ENCODE data around the gene ITPA.

Gene ITPA

DNA sequence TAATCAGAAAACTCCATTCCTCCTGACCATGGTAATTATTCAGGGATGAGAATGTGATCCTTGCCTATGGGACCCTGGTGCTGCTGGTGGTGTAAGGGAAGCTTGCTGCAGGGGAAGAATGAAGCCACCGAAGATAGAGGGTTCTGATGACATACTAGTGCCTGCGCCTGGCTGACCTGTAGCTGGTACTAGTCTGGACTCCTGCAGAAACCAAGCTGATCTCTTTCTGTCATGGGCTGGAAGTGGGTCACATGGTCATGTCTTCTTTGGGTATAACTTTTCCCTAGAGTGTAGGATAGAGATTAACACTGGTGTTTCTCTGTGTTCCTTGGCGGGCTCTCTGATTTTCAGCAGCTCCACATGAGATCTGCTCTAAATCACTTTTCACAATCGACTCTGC, 38.3 kb downstream of the ITPA start:
- DNase-seq = no peak

DNA sequence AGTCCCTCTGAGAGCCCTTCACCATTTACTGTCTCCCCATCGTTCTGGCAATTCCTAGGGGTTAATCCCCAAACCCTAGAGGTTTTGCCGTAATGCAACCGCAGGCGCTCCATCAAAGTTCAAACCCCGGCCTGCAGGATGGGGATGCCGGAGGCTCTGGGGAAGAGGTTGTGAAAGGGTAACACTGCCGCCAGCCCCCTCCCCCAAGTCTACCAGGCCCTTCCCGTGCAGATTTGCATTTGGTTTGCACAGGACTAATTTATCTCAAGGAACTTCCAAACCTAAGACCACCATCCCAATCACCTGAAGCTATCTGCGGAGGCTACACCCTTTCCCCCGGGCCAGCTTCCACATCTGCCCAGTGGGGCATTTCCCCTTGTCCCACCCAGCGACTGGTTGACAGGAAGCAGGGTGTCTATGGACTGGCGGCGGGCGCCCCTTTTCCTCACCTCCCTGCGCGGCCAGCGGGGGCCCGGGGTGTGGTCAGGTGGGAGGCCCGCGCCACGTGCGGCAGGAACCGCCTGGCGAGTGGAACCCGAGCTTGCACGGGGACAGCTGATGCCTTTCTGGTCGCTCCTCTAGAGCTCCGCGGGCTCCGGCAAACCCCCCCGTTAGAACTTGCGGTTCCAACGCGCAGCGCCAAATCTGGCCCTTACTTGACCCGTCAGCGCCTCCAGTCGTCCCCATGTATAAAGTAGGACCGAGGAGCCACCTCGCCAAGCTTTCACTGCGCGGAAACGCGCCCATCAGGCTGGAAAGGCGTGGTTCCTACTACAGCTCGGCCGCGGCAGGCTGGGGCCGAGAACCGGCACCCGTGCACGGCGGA, 39.1 kb downstream of the ITPA start:
- peak; percentile 14 for DNase-seq

DNA sequence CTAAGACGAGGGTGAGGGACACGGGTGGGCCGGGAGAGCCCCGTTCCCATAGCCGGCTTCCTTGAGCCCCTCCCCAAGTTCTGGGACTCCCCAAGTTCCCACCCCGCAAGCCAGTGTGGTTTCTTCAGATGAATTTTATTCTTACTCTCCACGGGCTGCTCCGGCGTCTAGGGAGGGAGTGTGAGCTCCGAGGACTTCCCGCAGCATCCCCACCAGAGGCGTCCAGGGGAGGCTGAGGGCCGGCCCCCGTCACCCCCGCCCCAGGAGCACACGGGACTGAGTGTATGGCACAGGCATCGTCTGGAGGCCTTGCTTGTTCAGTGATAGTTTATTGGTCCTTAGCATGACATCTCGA, 39.7 kb downstream of the ITPA start:
- DNase-seq = no peak

DNA sequence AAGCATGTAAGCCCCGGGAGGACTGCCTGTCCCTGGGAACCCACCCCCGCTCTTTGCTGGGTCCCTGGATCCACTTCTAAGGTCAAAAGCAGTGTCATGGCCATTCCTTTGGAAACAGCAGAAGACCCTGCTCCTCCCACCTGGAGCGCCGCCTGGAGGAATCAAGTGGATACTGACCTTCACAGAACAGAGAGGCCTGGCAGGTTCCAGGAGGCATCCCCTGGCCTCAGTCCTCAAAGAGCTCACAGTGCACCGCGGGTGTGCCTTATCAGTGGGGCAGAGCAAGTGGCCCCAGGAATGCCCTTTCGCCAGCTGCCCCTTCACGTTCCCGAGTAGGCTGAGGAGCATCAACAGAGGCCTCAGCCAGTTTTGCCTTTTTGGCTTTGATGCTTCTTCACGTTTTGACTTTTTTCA, 40.8 kb downstream of the ITPA start:
- peak; percentile 46 for DNase-seq

DNA sequence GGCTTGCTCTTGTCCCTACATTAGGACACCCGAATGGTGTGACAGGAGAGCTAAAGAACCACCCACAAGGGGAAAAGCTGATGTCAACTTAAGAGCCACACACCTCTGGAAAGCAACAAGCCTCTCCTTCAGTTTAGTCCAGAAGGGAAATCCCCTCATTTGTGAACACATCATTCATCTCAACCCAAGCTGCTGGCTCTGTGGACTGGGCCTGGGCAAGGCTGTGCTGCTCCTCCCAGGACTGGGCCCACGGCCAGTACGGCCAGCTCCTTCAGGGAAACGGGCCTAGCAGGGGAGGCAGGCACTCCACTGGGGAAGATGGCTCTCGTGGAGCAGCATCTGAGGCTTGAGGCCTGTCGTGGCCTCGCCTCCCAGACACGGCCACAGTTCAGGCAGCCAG, 42.5 kb downstream of the ITPA start:
- DNase-seq = no peak

DNA sequence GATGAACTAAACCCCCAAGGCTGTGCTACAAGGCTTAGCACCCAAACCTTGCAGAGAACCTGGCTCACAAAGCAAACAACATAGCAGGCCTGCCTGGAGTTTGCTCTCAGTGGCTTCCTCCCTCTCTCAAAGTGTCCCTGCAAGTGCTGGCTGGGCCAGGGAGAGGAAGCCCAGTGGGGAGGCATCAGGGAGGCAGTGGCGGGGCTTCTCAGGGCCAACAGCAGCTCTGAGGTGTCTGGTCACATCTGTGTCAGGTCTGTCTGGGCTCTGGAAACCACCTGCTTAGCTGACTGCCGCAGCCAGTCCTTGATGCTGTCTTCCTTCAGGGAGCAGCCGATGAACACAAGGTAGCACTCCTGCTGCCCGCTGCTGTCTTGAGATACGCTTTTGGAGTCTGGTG, 46.4 kb downstream of the ITPA start:
- no peak for DNase-seq

DNA sequence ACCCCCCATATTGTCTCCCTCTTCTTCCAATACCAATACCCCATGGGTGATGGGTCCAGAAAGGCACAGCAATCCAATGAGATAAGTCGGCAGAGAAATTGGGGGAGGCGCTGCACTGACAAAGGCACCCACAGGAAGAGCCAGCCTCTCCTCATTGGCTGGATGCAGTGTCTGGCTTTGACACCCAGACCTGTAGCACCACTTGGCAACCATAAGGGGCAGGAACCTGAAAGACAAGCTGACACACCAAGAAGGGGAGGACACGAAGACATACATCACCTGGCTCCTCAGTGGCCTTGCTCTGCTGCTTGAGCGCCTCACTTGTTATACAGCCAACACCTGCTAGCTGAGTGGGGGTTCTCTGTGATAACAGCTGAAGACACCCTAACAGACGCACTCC, 49.1 kb downstream of the ITPA start:
- no peak for DNase-seq

DNA sequence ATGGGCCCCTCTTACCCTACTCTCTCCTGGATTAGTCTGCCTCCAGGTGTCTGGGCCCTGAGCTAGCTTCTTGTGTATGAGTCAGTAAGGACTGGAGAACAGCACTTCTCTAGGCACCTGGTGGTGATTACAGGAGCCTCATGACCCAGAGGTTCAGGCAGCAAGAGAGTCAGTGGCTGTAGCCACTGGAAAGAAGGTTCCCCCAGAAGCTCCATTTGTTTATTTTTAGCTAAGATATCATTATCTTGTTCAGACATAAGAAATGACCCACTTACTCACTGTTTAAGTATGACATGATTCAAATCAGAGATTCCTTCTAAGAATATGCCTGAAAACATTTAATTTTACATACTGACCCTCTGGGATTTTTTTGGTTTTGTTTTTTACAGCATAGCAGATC, 53.3 kb downstream of the ITPA start:
- no peak for DNase-seq

DNA sequence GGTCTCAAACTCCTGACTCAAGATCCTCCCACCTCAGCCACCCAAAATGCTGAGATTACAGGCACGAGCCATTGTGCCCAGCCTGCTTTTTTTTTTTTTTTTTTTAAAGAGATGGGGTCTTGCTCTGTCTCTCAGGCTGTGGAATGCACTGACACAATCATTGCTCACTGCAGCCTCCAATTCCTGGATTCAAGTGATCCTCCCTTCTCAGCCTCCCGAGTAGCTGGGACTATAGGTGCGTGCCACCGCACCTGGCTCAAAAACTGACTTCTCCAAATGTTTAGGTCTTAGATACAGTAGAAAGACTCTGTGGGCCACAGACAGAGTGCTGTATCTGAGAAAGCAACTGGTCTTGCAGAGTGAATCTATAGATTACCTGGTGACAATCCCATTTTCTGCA, 60.8 kb downstream of the ITPA start:
- DNase-seq = no peak

DNA sequence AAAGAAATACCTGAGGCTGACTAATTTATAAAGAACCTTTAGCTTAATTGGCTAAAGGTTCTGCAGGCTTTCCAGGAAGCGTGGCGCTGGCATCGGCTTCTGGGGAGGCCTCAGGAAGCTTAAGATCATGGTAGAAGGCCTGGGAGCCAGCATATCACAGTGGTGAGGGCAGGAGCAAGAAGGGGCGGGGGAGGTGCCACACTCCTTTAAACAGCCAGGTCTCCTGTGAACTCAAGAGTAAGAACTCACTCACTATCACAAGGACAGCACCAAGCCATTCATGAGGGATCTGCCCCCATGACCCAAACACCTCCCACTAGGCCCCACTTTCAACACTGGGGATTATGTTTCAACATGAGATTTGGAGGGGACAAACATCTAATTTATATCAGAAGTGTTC, 64.1 kb downstream of the ITPA start:
- DNase-seq = no peak

All from NCI-H510A (cell line).